IgD-negative memory B cell (primary cell): ENCODE results near the gene USP34. TPM values are rescaled to one million over a fixed set of nuclear protein-coding genes. Genes with fewer than 3 reads are reported as not detected.
A peak's percentile ranks its signal among the peaks of the same experiment; 100 is the strongest.

ENCODE experiments used
- H3K27ac Mint-ChIP-seq, 3 donors: one replicate each; pipeline ENCODE4 v1.8.0; 2020 to 2022; ENCODE audit warnings: mild to moderate bottlenecking in 3 of 3, mixed read lengths in 3 of 3, moderate library complexity in 1 of 3
- H3K27me3 Mint-ChIP-seq: one replicate; pipeline ENCODE4 v1.8.0; 2021; ENCODE audit warnings: mixed read lengths
- H3K36me3 Mint-ChIP-seq: one replicate; pipeline ENCODE4 v1.8.0; 2020; ENCODE audit warnings: mild to moderate bottlenecking, mixed read lengths
- H3K4me1 Mint-ChIP-seq, 3 donors: one replicate each; pipeline ENCODE4 v1.8.0; 2020 to 2022; ENCODE audit warnings: mixed read lengths in 3 of 3, mild to moderate bottlenecking in 1 of 3
- H3K4me3 Mint-ChIP-seq, 4 donors: one replicate each; pipeline ENCODE4 v1.8.0; 2020 to 2022; ENCODE audit warnings: mild to moderate bottlenecking in 4 of 4, mixed read lengths in 4 of 4, moderate library complexity in 3 of 4
- H3K9me3 Mint-ChIP-seq, 3 donors: one replicate each; pipeline ENCODE4 v1.8.0; 2020 to 2021; ENCODE audit warnings: mixed read lengths in 3 of 3, mild to moderate bottlenecking in 1 of 3
- polyA plus RNA-seq: library from polyadenylated mRNA; unstranded; fragments of 300-500 nt; fragmentation: Illumina TruSeq; gene quantifications from one replicate; pipeline ENCODE4 v1.2.3, GENCODE V29; 2021

Gene USP34
- polyA plus RNA-seq, 1 donor from 2014 or later, result 21.5 TPM

DNA sequence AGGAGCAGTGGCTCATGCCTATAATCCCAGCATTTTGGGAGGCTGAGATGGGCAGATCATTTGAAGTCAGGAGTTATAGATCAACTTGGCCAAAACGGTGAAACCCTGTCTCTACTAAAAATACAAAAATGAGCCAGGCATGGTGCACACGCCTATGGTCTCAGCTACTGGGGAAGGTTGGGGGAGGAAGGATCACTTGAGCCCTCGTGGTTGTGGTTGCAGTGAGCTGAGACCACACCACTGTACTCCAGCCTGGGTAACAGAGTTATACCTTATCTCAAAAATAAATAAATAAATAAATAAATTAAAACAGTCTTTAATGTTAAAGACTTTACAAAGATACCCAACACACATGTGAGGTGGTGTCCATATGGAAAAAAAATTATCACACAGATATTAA, 174.9 kb downstream of the USP34 start:
- H3K27me3 Mint-ChIP-seq, result no peaks in the 10 kb centered on the region
- no peak overlapping the region for H3K4me3 Mint-ChIP-seq
- H3K36me3 Mint-ChIP-seq, result peaks cover 13% of the 10 kb centered on the region
- peaks cover 0 to 6% (median 6%) of the 10 kb centered on the region in 3 donors for H3K4me1 Mint-ChIP-seq
- no peaks in the 10 kb centered on the region for H3K9me3 Mint-ChIP-seq
- H3K27ac Mint-ChIP-seq, result no peak overlapping the region

DNA sequence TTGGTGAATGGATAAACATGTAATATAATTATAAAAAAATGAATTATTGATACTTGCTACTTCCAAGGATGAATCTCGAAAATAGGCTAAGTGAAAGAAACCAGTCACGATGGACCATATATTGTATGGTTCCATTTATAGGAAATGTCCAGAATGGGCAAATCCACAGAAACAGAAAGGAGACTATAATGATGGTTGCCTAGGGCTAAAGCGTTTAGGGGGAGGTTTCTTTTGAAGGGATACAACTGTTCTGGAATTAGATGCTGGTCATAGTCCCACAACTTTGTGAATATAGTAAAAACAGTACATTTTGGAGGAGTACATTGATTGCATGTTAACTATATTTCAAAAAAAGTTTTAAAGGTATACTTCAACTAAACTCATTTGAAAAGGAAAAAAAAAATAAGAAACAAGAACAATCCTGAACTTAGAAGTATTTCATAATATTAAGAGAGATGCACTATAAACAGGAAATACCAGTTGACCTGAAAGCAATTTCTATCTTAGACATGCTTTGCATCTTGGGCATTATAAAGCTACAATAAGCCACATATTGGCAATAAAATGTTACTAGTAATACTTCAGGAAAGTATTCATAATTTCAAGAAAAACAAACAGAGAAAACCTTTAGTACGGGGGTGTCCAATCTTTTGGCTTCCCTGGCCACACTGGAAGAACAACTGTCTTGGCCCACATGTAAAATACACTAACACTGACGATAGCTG, 178.9 kb downstream of the USP34 start:
- no peak overlapping the region for H3K27ac Mint-ChIP-seq
- H3K27me3 Mint-ChIP-seq, result no peaks in the 10 kb centered on the region
- no peaks in the 10 kb centered on the region for H3K9me3 Mint-ChIP-seq
- peaks cover 9% of the 10 kb centered on the region for H3K36me3 Mint-ChIP-seq
- H3K4me1 Mint-ChIP-seq, result peaks cover 0 to 9% (median 0%) of the 10 kb centered on the region in 3 donors
- no peak overlapping the region for H3K4me3 Mint-ChIP-seq

DNA sequence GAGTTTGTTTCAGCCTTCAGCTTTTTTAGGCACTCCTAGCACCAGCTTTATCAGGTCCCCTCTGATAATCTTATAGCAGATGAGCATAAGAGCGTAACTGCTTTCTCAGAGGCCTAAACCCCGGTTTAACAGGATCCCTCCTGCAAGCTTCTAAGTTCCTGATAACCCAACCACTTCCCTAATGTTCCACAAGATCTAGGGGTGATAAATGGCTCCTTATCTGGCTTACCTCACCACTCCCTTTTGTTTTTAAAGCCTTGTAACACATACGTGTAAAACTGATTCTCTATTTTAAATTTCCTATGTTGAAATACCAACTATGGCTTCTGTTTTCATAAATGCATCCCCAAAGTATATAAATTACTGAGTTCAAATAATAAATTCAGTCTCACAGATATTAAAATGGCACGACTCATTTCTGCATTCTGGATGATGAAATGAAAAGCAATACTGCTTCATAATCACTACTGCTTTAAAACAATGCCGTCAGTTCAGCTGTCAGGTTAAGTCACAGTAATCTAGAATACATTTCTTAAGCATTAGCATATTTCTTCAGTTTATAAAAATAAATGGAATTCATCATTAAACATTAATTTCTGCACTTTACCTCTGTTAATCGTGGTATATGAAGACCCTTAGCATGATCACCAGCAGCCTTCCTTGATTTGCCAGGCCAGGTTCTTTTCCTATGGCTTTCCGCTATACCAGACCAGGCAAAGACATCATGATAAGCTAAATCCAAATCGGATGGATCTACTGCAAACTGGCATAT, 182.6 kb downstream of the USP34 start:
- H3K9me3 Mint-ChIP-seq, result no peaks in the 10 kb centered on the region
- H3K36me3 Mint-ChIP-seq, result peaks cover 4% of the 10 kb centered on the region

DNA sequence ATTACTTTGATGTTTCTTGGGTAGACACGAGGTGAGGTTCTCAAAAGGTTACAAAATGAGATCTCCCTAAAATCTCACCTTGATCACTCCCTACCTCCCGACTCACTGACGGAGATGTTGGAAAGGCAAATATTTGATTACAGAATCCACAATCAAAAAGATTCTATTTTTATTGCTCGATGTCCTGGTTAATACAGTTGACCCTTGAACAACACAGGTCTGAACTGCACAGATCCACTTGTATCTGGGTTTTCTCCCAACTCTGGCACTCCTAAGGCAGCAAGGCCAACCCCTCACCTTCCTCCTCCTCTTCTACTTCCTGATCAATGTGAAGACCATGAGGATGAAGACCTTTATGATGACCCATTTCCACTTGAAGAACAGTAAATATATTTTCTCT, 183.6 kb downstream of the USP34 start:
- Mint-ChIP-seq H3K36me3 (peaks cover 2% of the 10 kb centered on the region), H3K4me1 (peaks cover 0 to 9% (median 0%) of the 10 kb centered on the region in 3 donors), H3K4me3 (no peak overlapping the region), H3K27ac (peak overlapping the region in 1 of 3 donors; percentile 1), H3K27me3 (no peaks in the 10 kb centered on the region), H3K9me3 (no peaks in the 10 kb centered on the region)

More for the DNA sequence above, 182.6 kb downstream of the USP34 start:
- Mint-ChIP-seq H3K4me3 (no peak overlapping the region), H3K4me1 (peaks cover 0 to 9% (median 0%) of the 10 kb centered on the region in 3 donors), H3K27ac (no peak overlapping the region), H3K27me3 (no peaks in the 10 kb centered on the region)

- Mint-ChIP-seq H3K27me3 (no peaks in the 10 kb centered on the region), H3K27ac (no peak overlapping the region), H3K4me1 (no peaks in the 10 kb centered on the region), H3K9me3 (no peaks in the 10 kb centered on the region), H3K36me3 (peaks cover 4% of the 10 kb centered on the region), H3K4me3 (no peak overlapping the region)
Observed at GRCh38 chr2:61283443-61284160, 187.3 kb downstream of the USP34 start.

- Mint-ChIP-seq H3K27ac (peak overlapping the region in 1 of 3 donors; percentile 53), H3K27me3 (no peaks in the 10 kb centered on the region), H3K4me3 (no peak overlapping the region), H3K36me3 (peaks cover 3% of the 10 kb centered on the region), H3K9me3 (no peaks in the 10 kb centered on the region), H3K4me1 (no peaks in the 10 kb centered on the region)
Observed at GRCh38 chr2:61282104-61282590, 188.7 kb downstream of the USP34 start.

DNA sequence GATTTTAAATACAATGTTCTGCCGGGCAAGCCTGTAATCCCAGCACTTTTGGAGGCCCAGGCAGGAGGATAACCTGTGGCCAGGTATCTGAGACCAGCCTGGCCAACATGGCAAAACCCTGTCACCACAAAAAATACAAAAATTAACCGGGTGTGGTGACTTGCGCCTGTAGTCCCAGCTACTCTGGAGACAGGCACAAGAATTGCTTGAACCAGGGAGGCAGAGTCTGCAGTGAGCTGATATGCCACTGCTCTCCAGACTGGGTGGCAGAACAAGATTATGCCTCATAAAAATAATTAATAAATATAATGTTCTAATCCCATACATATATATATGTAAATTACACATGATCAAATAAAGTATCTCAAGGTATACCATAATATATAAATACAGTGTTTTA, 189.6 kb downstream of the USP34 start:
- H3K4me1 Mint-ChIP-seq, result peaks cover 0 to 2% (median 0%) of the 10 kb centered on the region in 3 donors
- H3K9me3 Mint-ChIP-seq, result no peaks in the 10 kb centered on the region
- no peak overlapping the region for H3K4me3 Mint-ChIP-seq
- H3K27me3 Mint-ChIP-seq, result no peaks in the 10 kb centered on the region
- peak overlapping the region in 1 of 3 donors; percentile 47 for H3K27ac Mint-ChIP-seq
- H3K36me3 Mint-ChIP-seq, result peaks cover 4% of the 10 kb centered on the region

- peaks cover under 1 to 2% (median 2%) of the 10 kb centered on the region in 3 donors for H3K4me1 Mint-ChIP-seq
- H3K27ac Mint-ChIP-seq, result no peak overlapping the region
- no peaks in the 10 kb centered on the region for H3K9me3 Mint-ChIP-seq
- H3K27me3 Mint-ChIP-seq, result no peaks in the 10 kb centered on the region
- H3K4me3 Mint-ChIP-seq, result no peak overlapping the region
- H3K36me3 Mint-ChIP-seq, result peaks cover 12% of the 10 kb centered on the region
Observed at GRCh38 chr2:61277756-61278155, 193.1 kb downstream of the USP34 start.

DNA sequence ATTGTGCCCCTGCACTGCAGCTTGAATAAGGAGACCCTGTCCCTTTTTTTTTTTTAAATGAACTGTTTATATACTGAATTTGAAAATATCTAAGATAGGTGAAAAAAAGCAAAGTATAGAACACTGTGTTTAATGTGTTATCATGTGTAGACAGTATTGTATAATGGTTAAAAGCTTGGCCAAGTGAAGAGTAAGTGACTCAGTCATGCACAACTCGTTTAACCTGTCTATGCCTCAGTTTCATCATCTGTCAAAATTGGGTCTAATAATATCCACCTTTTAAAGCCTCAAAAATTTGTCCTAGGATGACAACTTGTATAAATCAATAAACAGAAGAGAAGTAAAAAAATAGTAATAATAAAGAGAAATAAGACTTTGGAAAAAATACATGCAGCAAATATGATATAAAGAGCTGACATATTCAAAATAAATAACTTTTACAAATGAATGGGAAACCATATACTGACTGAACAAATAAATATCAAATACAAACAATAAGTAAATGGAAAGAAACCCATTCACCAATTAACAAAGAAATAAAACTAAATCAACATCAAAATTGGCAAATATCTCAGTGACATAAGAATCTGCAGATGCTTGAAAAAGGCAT, 195.2 kb downstream of the USP34 start:
- Mint-ChIP-seq H3K4me1 (peaks cover 2 to 4% (median 2%) of the 10 kb centered on the region in 3 donors), H3K4me3 (no peak overlapping the region), H3K36me3 (peaks cover 15% of the 10 kb centered on the region), H3K9me3 (no peaks in the 10 kb centered on the region), H3K27ac (no peak overlapping the region), H3K27me3 (no peaks in the 10 kb centered on the region)

- Mint-ChIP-seq H3K4me1 (peaks cover 2 to 4% (median 2%) of the 10 kb centered on the region in 3 donors), H3K4me3 (peak overlapping the region in 1 of 4 donors; percentile 26), H3K9me3 (no peaks in the 10 kb centered on the region), H3K27me3 (no peaks in the 10 kb centered on the region), H3K36me3 (peaks cover 19% of the 10 kb centered on the region), H3K27ac (no peak overlapping the region)
Observed at GRCh38 chr2:61272421-61273070, 198.3 kb downstream of the USP34 start.

DNA sequence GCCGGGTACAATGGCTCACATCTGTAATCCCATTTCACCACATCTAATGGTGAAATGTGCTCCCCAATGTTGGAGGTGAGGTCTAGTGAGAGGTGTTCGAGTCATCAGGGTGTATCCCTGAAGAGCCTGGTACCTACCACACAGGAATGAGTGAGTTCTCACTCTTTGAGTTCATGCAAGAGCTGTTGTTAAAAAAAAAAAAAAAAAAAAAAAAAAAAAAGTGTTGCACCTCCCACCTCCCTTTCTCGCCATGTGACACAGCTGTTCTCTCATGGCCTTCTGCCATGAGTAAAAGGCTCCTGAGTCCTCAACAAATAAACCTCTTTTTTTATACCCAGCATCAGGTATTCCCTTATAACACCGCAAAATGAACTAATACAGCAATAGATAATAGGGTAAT, 202.6 kb downstream of the USP34 start:
- peak overlapping the region in 1 of 4 donors; percentile 12 for H3K4me3 Mint-ChIP-seq
- H3K27me3 Mint-ChIP-seq, result no peaks in the 10 kb centered on the region
- H3K4me1 Mint-ChIP-seq, result peaks cover 0 to 4% (median 2%) of the 10 kb centered on the region in 3 donors
- peaks cover 10% of the 10 kb centered on the region for H3K36me3 Mint-ChIP-seq
- no peak overlapping the region for H3K27ac Mint-ChIP-seq
- H3K9me3 Mint-ChIP-seq, result no peaks in the 10 kb centered on the region

- Mint-ChIP-seq H3K27ac (peak overlapping the region in 1 of 3 donors; percentile 27), H3K4me1 (no peaks in the 10 kb centered on the region), H3K27me3 (no peaks in the 10 kb centered on the region), H3K36me3 (peaks cover 8% of the 10 kb centered on the region), H3K4me3 (no peak overlapping the region), H3K9me3 (no peaks in the 10 kb centered on the region)
Observed at GRCh38 chr2:61266632-61267505, 204.0 kb downstream of the USP34 start.

DNA sequence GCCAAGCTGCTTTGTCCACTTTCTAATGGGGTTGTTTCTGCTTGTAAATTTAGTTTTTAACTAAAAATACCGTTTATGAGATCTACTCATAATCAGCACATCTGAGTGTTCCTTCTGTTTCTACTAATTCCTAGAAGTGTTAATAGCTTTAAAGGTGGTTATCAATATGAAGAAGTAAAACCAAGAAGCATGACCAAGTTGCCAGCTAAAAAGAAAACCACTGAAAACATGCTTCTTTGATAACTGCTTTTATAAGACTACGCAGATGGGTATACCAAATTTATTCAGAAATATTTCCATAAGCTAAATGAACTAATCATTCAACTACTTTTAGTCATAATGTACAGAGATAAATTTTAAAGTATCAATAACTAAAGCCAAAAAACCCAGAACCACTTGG, 207.1 kb downstream of the USP34 start:
- Mint-ChIP-seq H3K27ac (no peak overlapping the region), H3K4me1 (no peaks in the 10 kb centered on the region), H3K4me3 (no peak overlapping the region), H3K9me3 (no peaks in the 10 kb centered on the region), H3K27me3 (no peaks in the 10 kb centered on the region), H3K36me3 (peaks cover 6% of the 10 kb centered on the region)
